ENCODE data around the gene SNRNP48.
A peak's percentile ranks its signal among the peaks of the same experiment; 100 is the strongest.

Gene SNRNP48

DNA sequence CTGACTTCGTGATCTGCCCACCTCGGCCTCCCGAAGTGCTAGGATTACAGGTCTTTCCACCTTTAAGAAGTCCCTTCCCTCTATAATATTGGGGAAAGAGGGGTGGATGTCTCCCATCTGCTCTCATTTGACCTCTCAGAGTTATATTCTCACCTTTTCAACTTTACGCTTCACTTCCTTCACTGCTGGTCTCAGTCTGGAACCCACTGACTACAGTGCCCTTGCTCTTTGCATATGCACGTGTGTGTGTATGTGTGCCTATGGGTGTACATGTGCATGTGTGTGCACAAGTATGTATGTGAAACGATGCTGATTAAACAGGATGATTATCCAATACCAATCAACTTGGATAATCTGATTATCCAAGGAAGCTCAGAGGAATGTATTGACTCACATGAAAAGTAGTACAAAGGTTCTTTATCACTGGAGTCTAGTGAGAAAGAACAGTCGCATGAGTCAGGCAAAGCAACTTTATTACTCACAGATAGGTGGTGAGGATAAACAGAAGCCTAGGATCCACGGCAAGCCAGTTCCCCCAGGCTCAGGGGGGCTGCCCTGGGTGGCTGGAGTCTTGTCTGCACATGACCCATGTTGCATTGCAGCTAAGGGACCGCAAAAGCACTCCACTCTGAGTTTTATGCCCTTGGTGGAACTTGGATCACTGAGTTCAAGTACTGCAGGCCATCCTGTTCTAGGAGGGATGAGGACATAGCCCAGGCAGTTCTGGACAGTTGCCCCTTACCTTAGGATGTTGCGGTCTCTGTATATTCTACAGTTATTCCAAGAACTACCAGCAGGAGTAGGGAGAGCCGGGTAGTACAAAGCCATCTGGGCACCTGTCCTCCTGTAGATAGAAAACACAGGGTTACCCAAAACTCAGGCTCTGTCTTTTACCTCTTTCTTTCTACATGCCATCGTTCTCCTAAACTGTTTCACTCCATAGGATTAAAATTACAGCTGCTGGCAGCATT, 50.9 kb downstream of the SNRNP48 start:
- peak overlapping the region; percentile 37 for H3K27ac ChIP-seq
- no peak overlapping the region for H3K4me3 ChIP-seq (ENCODE audit: low read depth, low read length)
- DNase-seq: peak; percentile 81
- in situ Hi-C loops (cut with HindIII; ENCODE audit: low pct_ligation_motif_present, low sequenced_read_pairs): no loop called here
- no peaks in the 10 kb centered on the region for H3K27me3 ChIP-seq (replicated peaks)
- TF ChIP-seq CTCF (IDR thresholded peaks at IDR 0.05; ENCODE audit: low read depth, low read length, missing control alignments): peak; percentile 33
- no peaks in the 10 kb centered on the region for H3K36me3 ChIP-seq (replicated peaks)

- DNase-seq: no peak
- TF ChIP-seq CTCF (IDR thresholded peaks at IDR 0.05; ENCODE audit: low read depth, low read length, missing control alignments): no peak
- in situ Hi-C loops (cut with HindIII; ENCODE audit: low pct_ligation_motif_present, low sequenced_read_pairs): no loop called here
These were observed 52.8 kb downstream of the SNRNP48 start for GRCh38 chr6:7642791-7643190.

GRCh38 chr6:7644417-7644816, 54.4 kb downstream of the SNRNP48 start:
- H3K27ac ChIP-seq: no peak overlapping the region
- in situ Hi-C loops (cut with HindIII; ENCODE audit: low pct_ligation_motif_present, low sequenced_read_pairs): no loop called here

More at GRCh38 chr6:7642791-7643190, 52.8 kb downstream of the SNRNP48 start:
- Histone ChIP-seq H3K36me3 (replicated peaks) (no peaks in the 10 kb centered on the region), H3K4me3 (ENCODE audit: low read depth, low read length) (no peak overlapping the region), H3K27me3 (replicated peaks) (no peaks in the 10 kb centered on the region), H3K27ac (no peak overlapping the region)

DNA sequence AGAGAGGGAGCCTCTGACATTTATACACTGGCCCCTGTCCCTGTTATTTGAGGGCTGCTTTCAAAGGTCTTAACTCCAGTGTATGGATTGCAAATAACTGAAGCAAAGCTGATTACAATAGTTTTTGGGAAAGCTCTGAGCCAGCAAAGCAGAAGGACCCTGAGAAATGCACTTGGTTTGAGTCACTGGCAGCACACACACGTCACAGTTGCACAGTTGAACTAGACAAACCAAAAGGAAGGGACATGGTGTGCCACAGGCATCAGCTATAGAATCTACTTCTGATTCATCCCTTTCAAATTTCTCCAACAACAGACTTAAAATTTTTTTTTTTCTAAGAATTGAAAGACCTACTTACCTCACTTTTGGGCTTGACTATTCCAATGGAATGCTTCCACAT, 56.4 kb downstream of the SNRNP48 start:
- no peaks in the 10 kb centered on the region for H3K36me3 ChIP-seq (replicated peaks)
- no peak overlapping the region for H3K4me3 ChIP-seq (ENCODE audit: low read depth, low read length)
- peak; percentile 79 for DNase-seq
- in situ Hi-C loops (cut with HindIII; ENCODE audit: low pct_ligation_motif_present, low sequenced_read_pairs): no loop called here
- H3K27me3 ChIP-seq (replicated peaks): no peaks in the 10 kb centered on the region
- peak overlapping the region; percentile 44 for H3K27ac ChIP-seq
- TF ChIP-seq CTCF (IDR thresholded peaks at IDR 0.05; ENCODE audit: low read depth, low read length, missing control alignments): no peak

More at GRCh38 chr6:7644417-7644816, 54.4 kb downstream of the SNRNP48 start:
- DNase-seq: no peak
- no peaks in the 10 kb centered on the region for H3K36me3 ChIP-seq (replicated peaks)
- TF ChIP-seq CTCF (IDR thresholded peaks at IDR 0.05; ENCODE audit: low read depth, low read length, missing control alignments): no peak
- no peak overlapping the region for H3K4me3 ChIP-seq (ENCODE audit: low read depth, low read length)
- no peaks in the 10 kb centered on the region for H3K27me3 ChIP-seq (replicated peaks)

- no peaks in the 10 kb centered on the region for H3K36me3 ChIP-seq (replicated peaks)
- DNase-seq: no peak
- TF ChIP-seq CTCF (IDR thresholded peaks at IDR 0.05; ENCODE audit: low read depth, low read length, missing control alignments): no peak
- no peak overlapping the region for H3K4me3 ChIP-seq (ENCODE audit: low read depth, low read length)
- in situ Hi-C loops (cut with HindIII; ENCODE audit: low pct_ligation_motif_present, low sequenced_read_pairs): no loop called here
- no peaks in the 10 kb centered on the region for H3K27me3 ChIP-seq (replicated peaks)
- no peak overlapping the region for H3K27ac ChIP-seq
These were observed 57.5 kb downstream of the SNRNP48 start for GRCh38 chr6:7647504-7647903.

Data from brain microvascular endothelial cell (primary cell).